Calu3 (cell line): ENCODE results near the gene PMVK. TPM values are rescaled to one million over a fixed set of nuclear protein-coding genes. Genes with fewer than 3 reads are reported as not detected.

Experiments
- BruUV-seq: library from RNA; stranded (reverse); fragments of 400-500 nt; replicated peaks from 2 replicates; lab custom pipeline; 2021; lab: Mats Ljungman, UMichigan
- CTCF ChIA-PET: fragments of 300-600 bp; sonication (Branson Sonifier 250); formaldehyde crosslinking; loops from one replicate; lab custom pipeline; 2022; ENCODE audit warnings: antibody characterized with exemption; lab: Charles Lee
- DNase-seq: peaks from one replicate; pipeline ENCODE4 v3.0.0; 2022
- H3K27ac Mint-ChIP-seq: one replicate; pipeline ENCODE4 v1.8.0; 2022; ENCODE audit warnings: mixed read lengths; ENCODE audit not compliant: unreplicated experiment
- H3K27me3 Mint-ChIP-seq: one replicate; pipeline ENCODE4 v1.8.0; 2022; ENCODE audit warnings: mixed read lengths; ENCODE audit not compliant: unreplicated experiment
- H3K36me3 Mint-ChIP-seq: one replicate; pipeline ENCODE4 v1.8.0; 2022; ENCODE audit warnings: mild to moderate bottlenecking, moderate library complexity, mixed read lengths; ENCODE audit not compliant: insufficient read depth, unreplicated experiment
- H3K4me1 Mint-ChIP-seq: one replicate; pipeline ENCODE4 v1.8.0; 2022; ENCODE audit warnings: mild to moderate bottlenecking, low read depth, mixed read lengths; ENCODE audit not compliant: unreplicated experiment
- H3K4me3 Mint-ChIP-seq: one replicate; pipeline ENCODE4 v1.8.0; 2022; ENCODE audit warnings: mild to moderate bottlenecking, low read depth, moderate library complexity, mixed read lengths; ENCODE audit not compliant: unreplicated experiment
- H3K9me3 Mint-ChIP-seq: one replicate; pipeline ENCODE4 v1.8.0; 2022; ENCODE audit warnings: low read depth, mixed read lengths; ENCODE audit not compliant: unreplicated experiment
- CTCF ChIP-seq: fragments of 200-600 bp; IDR thresholded peaks from one replicate; pipeline ENCODE4 v1.8.0; 2022; ENCODE audit warnings: antibody characterized with exemption; ENCODE audit not compliant: unreplicated experiment
- intact Hi-C: fragments of 100-400 bp; cut with micrococcal nuclease; formaldehyde crosslinking; loops from one replicate; pipeline ENCODE4 v1.10.0; 2022; ENCODE audit not compliant: unreplicated experiment
- total RNA-seq: library from RNA; stranded (reverse); gene quantifications from 2 replicates; pipeline ENCODE4 v1.2.3, GENCODE V29; 2022

Gene PMVK
- total RNA-seq, 1 experiment from 2014 or later = 47.3 TPM

GRCh38 chr1:154955718-154956543, 19.4 kb upstream of the PMVK start, which contains the start of gene PBXIP1:
Gene PBXIP1, minus strand, starts transcription at chr1:154956099. Its CDS starts 2,378 bp downstream, at chr1:154953721.
- Mint-ChIP-seq H3K4me1 (peaks cover 39% of the 10 kb centered on the region), H3K36me3 (peaks cover 68% of the 10 kb centered on the region), H3K4me3 (peak within 1 kb of the TSS; percentile 80), H3K27me3 (no peaks in the 10 kb centered on the region), H3K27ac (peak within 1 kb of the TSS; percentile 70), H3K9me3 (no peaks in the 10 kb centered on the region)
- BruUV-seq = no TSS peak
- peak; percentile 89 for DNase-seq
- CTCF ChIA-PET = interaction anchor here (0.7 to 3.0 kb wide), 14 partner anchors 12 to 399 kb away, joined by 3 to 10 read pairs (median 4); partner anchors contain the start of genes ADAM15, FLAD1 and PMVK
- TF ChIP-seq CTCF = peak; percentile 23
- intact Hi-C loops = no loop called here

GRCh38 chr1:154955039-154955717, 18.7 kb upstream of the PMVK start:
- Mint-ChIP-seq H3K9me3 (no peaks in the 10 kb centered on the region), H3K4me3 (peak overlapping the region; percentile 80), H3K4me1 (peaks cover 31% of the 10 kb centered on the region), H3K27ac (peak overlapping the region; percentile 70), H3K27me3 (no peaks in the 10 kb centered on the region), H3K36me3 (peaks cover 60% of the 10 kb centered on the region)
- BruUV-seq = no TSS peak
- DNase-seq = no peak
- no peak for TF ChIP-seq CTCF
- CTCF ChIA-PET = interaction anchor here (0.8 to 3.0 kb wide), 12 partner anchors 11 to 398 kb away, joined by 3 to 10 read pairs (median 4); partner anchors contain the start of genes ADAM15, FLAD1 and PMVK
- intact Hi-C loops = no loop called here

GRCh38 chr1:154954541-154954940, 18.0 kb upstream of the PMVK start:
- no peak for TF ChIP-seq CTCF
- intact Hi-C loops = no loop called here
- H3K4me1 Mint-ChIP-seq = peaks cover 25% of the 10 kb centered on the region
- H3K4me3 Mint-ChIP-seq = peak overlapping the region; percentile 80
- H3K36me3 Mint-ChIP-seq = peaks cover 56% of the 10 kb centered on the region
- no peak for DNase-seq
- no peak overlapping the region for H3K27ac Mint-ChIP-seq
- H3K27me3 Mint-ChIP-seq = no peaks in the 10 kb centered on the region
- H3K9me3 Mint-ChIP-seq = no peaks in the 10 kb centered on the region
- CTCF ChIA-PET = interaction anchor here (1.4 to 3.0 kb wide), 2 partner anchors 29 to 90 kb away, joined by 4 to 10 read pairs; partner anchors contain the start of gene FLAD1
- no TSS peak for BruUV-seq

- Mint-ChIP-seq H3K27me3 (no peaks in the 10 kb centered on the region), H3K27ac (no peak overlapping the region), H3K4me1 (peaks cover 24% of the 10 kb centered on the region), H3K36me3 (peaks cover 47% of the 10 kb centered on the region), H3K4me3 (no peak overlapping the region), H3K9me3 (no peaks in the 10 kb centered on the region)
- BruUV-seq = no TSS peak
- CTCF ChIA-PET = interaction anchor here (3.0 kb wide), 1 partner anchor 30 kb away, joined by 10 read pairs; the partner anchor contains the start of gene FLAD1
- TF ChIP-seq CTCF = no peak
- DNase-seq = no peak
- intact Hi-C loops = no loop called here
Measured at GRCh38 chr1:154953611-154954038, 17.1 kb upstream of the PMVK start.
